Osteoblast (primary cell): ENCODE data around the gene TMTC3. TPM values are rescaled to one million over a fixed set of nuclear protein-coding genes. Genes with fewer than 3 reads are reported as not detected.

Source experiments
- DNase-seq: peaks from one replicate; pipeline ENCODE4 v3.0.0; 2011; ENCODE audit warnings: low spot score, mixed read lengths; ENCODE audit not compliant: insufficient read length; ENCODE audit errors: missing footprints
- H2AFZ ChIP-seq: 2 replicates; pipeline ENCODE4 v1.6.0; 2011; ENCODE audit warnings: mild to moderate bottlenecking, low read length
- H3K27ac ChIP-seq: 2 replicates; pipeline ENCODE4 v1.5.1; 2011; ENCODE audit warnings: mild to moderate bottlenecking, low read depth, low read length, moderate library complexity
- H3K27me3 ChIP-seq: 2 replicates; pipeline ENCODE4 v1.6.0; 2012; ENCODE audit warnings: mild to moderate bottlenecking, control low read depth, inconsistent platforms, low read length, moderate library complexity; ENCODE audit not compliant: insufficient read depth
- H3K36me3 ChIP-seq: 2 replicates; pipeline ENCODE4 v1.5.1; 2011; ENCODE audit warnings: mild to moderate bottlenecking, low read length, control low read depth, moderate library complexity; ENCODE audit not compliant: insufficient read depth
- H3K4me1 ChIP-seq: 2 replicates; pipeline ENCODE4 v1.5.1; 2011; ENCODE audit warnings: mild to moderate bottlenecking, low read length, control low read depth, moderate library complexity; ENCODE audit not compliant: insufficient read depth
- H3K4me2 ChIP-seq: 2 replicates; pipeline ENCODE4 v1.6.0; 2011; ENCODE audit warnings: mild to moderate bottlenecking, low read length; ENCODE audit not compliant: insufficient read depth
- H3K4me3 ChIP-seq: fragments of 200-600 bp; sonication (generic); 3 replicates; pipeline ENCODE4 v1.5.1; 2012; ENCODE audit warnings: mild to moderate bottlenecking, low read length, inconsistent platforms; ENCODE audit not compliant: insufficient read depth
- H3K79me2 ChIP-seq: 2 replicates; pipeline ENCODE4 v1.6.0; 2012; ENCODE audit warnings: mild to moderate bottlenecking, low read length, control low read depth, inconsistent platforms; ENCODE audit not compliant: insufficient read depth
- H3K9me3 ChIP-seq: 2 replicates; pipeline ENCODE4 v1.5.1; 2011; ENCODE audit warnings: low read depth, low read length, control low read depth
- H4K20me1 ChIP-seq: 2 replicates; pipeline ENCODE4 v1.6.0; 2012; ENCODE audit warnings: mild to moderate bottlenecking, low read length, control low read depth; ENCODE audit not compliant: insufficient read depth
- CTCF ChIP-seq: IDR thresholded peaks from 2 replicates; pipeline ENCODE4 v1.5.1; 2011; ENCODE audit warnings: mild to moderate bottlenecking, low read depth, low read length, moderate library complexity; ENCODE audit errors: extremely low read depth
- total RNA-seq: library from RNA; depleted of rRNA; stranded (reverse); fragments of >200 nt; gene quantifications from 2 replicates; pipeline ENCODE4 v1.2.3, GENCODE V29; 2012

TMTC3 gene
- total RNA-seq, 1 donor, result 46.3 TPM

- Histone ChIP-seq H3K36me3 (peaks cover 3% of the 10 kb centered on the region), H4K20me1 (no peaks in the 10 kb centered on the region), H3K27me3 (no peaks in the 10 kb centered on the region), H3K79me2 (no peaks in the 10 kb centered on the region), H3K9me3 (no peaks in the 10 kb centered on the region), H3K4me3 (no peak overlapping the region), H3K4me2 (no peak overlapping the region), H3K27ac (no peak overlapping the region), H2AFZ (no peak overlapping the region), H3K4me1 (peaks cover 10% of the 10 kb centered on the region)
- DNase-seq, result no peak
- no peak for TF ChIP-seq CTCF
Observed at GRCh38 chr12:88185279-88185678, 43.2 kb downstream of the TMTC3 start.

GRCh38 chr12:88185988-88186387, 43.9 kb downstream of the TMTC3 start:
- peak; percentile 42 for DNase-seq
- H3K4me2 ChIP-seq, result no peak overlapping the region
- H2AFZ ChIP-seq, result no peak overlapping the region
- H4K20me1 ChIP-seq, result no peaks in the 10 kb centered on the region
- peaks cover 3% of the 10 kb centered on the region for H3K36me3 ChIP-seq
- peaks cover 10% of the 10 kb centered on the region for H3K4me1 ChIP-seq
- H3K9me3 ChIP-seq, result no peaks in the 10 kb centered on the region
- H3K4me3 ChIP-seq, result no peak overlapping the region
- H3K27ac ChIP-seq, result peak overlapping the region; percentile 6
- no peak for TF ChIP-seq CTCF
- H3K79me2 ChIP-seq, result no peaks in the 10 kb centered on the region
- no peaks in the 10 kb centered on the region for H3K27me3 ChIP-seq

- no peak for TF ChIP-seq CTCF
Observed at GRCh38 chr12:88187571-88187970, 45.5 kb downstream of the TMTC3 start.

GRCh38 chr12:88188180-88188579, 46.1 kb downstream of the TMTC3 start:
- Histone ChIP-seq H3K9me3 (no peaks in the 10 kb centered on the region), H3K27ac (no peak overlapping the region), H3K4me3 (no peak overlapping the region), H3K4me2 (no peak overlapping the region), H4K20me1 (no peaks in the 10 kb centered on the region), H3K27me3 (no peaks in the 10 kb centered on the region), H3K4me1 (peaks cover 10% of the 10 kb centered on the region), H3K36me3 (peaks cover 3% of the 10 kb centered on the region), H2AFZ (no peak overlapping the region), H3K79me2 (no peaks in the 10 kb centered on the region)
- DNase-seq, result peak; percentile 6
- no peak for TF ChIP-seq CTCF

More at GRCh38 chr12:88187571-88187970, 45.5 kb downstream of the TMTC3 start:
- H3K4me3 ChIP-seq, result no peak overlapping the region
- H3K27me3 ChIP-seq, result no peaks in the 10 kb centered on the region
- peaks cover 3% of the 10 kb centered on the region for H3K36me3 ChIP-seq
- no peaks in the 10 kb centered on the region for H3K9me3 ChIP-seq
- no peaks in the 10 kb centered on the region for H3K79me2 ChIP-seq
- peaks cover 10% of the 10 kb centered on the region for H3K4me1 ChIP-seq
- no peak overlapping the region for H3K4me2 ChIP-seq
- H2AFZ ChIP-seq, result no peak overlapping the region
- no peaks in the 10 kb centered on the region for H4K20me1 ChIP-seq
- no peak for DNase-seq
- H3K27ac ChIP-seq, result no peak overlapping the region
